ENCODE data around the gene TMEM92. TPM values are rescaled to one million over a fixed set of nuclear protein-coding genes. Genes with fewer than 3 reads are reported as not detected.

Gene TMEM92
- total and polyA plus RNA-seq, 10 of the 15 experiments (the other 5 are each of a cell fraction or from before 2014, with no cell fraction given): 0.11 to 1.2 (median 0.32) TPM

GRCh38 chr17:50326831-50327364, 52.6 kb downstream of the TMEM92 start:
- RAD21 ChIA-PET (ENCODE audit: unreplicated experiment): interaction anchor here (0.7 kb wide), 1 partner anchor 27 kb away, joined by 3 read pairs; no protein-coding TSS in a partner anchor
- intact Hi-C loops (cut with micrococcal nuclease; ENCODE audit: unreplicated experiment): no loop called here
- WGBS (ENCODE audit: insufficient coverage, insufficient replicate concordance, low lambda C conversion rate, missing lambda C conversion rate): 2% methylated on average over 9 of the region's 9 CpGs
- Histone ChIP-seq H3K9ac (ENCODE audit: control insufficient read depth, insufficient read depth, low read length) (no peak overlapping the region), H3K36me3 (ENCODE audit: control insufficient read depth in 2 of 2, insufficient read depth in 2 of 2, low read length in 1 of 2) (no peaks in the 10 kb centered on the region), H3K4me2 (ENCODE audit: control insufficient read depth, insufficient read depth) (no peak overlapping the region), H3K4me3 (no peak overlapping the region), H3K9me3 (replicated peaks; ENCODE audit: control insufficient read depth, insufficient read depth, low read length) (no peaks in the 10 kb centered on the region), H3K4me1 (ENCODE audit: control insufficient read depth, insufficient read depth, low read length) (peaks cover 3% of the 10 kb centered on the region), H4K20me1 (ENCODE audit: control insufficient read depth, insufficient read depth) (no peaks in the 10 kb centered on the region), H3K27me3 (replicated peaks in 1 of 2; ENCODE audit: control insufficient read depth in 2 of 2, insufficient read depth in 2 of 2, low read length in 1 of 2) (no peaks in the 10 kb centered on the region), H2AFZ (ENCODE audit: control insufficient read depth, low read depth, low read length) (no peak overlapping the region), H3K79me2 (ENCODE audit: control insufficient read depth, insufficient read depth, low read length) (no peaks in the 10 kb centered on the region), H3K27ac (ENCODE audit: control insufficient read depth, insufficient read depth) (no peak overlapping the region)
- BruUV-seq (replicated peaks): no TSS peak
- FAIRE-seq (no peak), DNase-seq (ENCODE audit: low read depth, low spot score) (peak; percentile 27), ATAC-seq (peak; percentile 67)
- CTCF ChIA-PET: interaction anchor here (0.7 to 1.3 kb wide), 4 partner anchors 9 to 115 kb away, joined by 3 to 4 read pairs (median 4); no protein-coding TSS in a partner anchor
- in situ Hi-C loops (cut with MboI): no loop called here
- SMC1A ChIA-PET (ENCODE audit: uncharacterized antibody, unreplicated experiment): interaction anchor here (0.8 to 1.5 kb wide), 3 partner anchors 11 to 127 kb away, joined by 3 to 4 read pairs (median 3); no protein-coding TSS in a partner anchor
- POLR2A ChIA-PET: interaction anchor here (0.8 to 1.5 kb wide), 5 partner anchors 9 to 163 kb away, joined by 3 to 5 read pairs (median 3); partner anchors contain the start of gene XYLT2
- TF ChIP-seq HDAC6 (IDR thresholded peaks at IDR 0.05; ENCODE audit: unreplicated experiment) (no peak), TCF12 (IDR thresholded peaks at IDR 0.05; ENCODE audit: low read depth, low read length) (0 out of 2 replicates have a peak, but pooled peaks have one; percentile 4), EED (IDR thresholded peaks at IDR 0.05; ENCODE audit: low read depth) (peak; percentile 30; the same call in 1 of the 2 replicates), MTA2 (IDR thresholded peaks at IDR 0.05; ENCODE audit: low read depth) (peak; percentile 68; the same call in 1 of the 2 replicates), NFYA (IDR thresholded peaks at IDR 0.05; ENCODE audit: borderline replicate concordance, low read depth, low read length) (no peak), NR2C2 (IDR thresholded peaks at IDR 0.05; ENCODE audit: borderline replicate concordance, control insufficient read depth, insufficient read length, low read depth) (no peak), JUNB (IDR thresholded peaks at IDR 0.05) (peak; percentile 49; the same call in 1 of the 2 replicates), ATF2 (IDR thresholded peaks at IDR 0.05; ENCODE audit: low read length) (peak; percentile 44; the same call in 1 of the 2 replicates), ATF7 (IDR thresholded peaks at IDR 0.05; ENCODE audit: low read depth) (0 out of 2 replicates have a peak, but pooled peaks have one; percentile 35), ZNF687 (IDR thresholded peaks at IDR 0.05) (no peak), BACH1 (IDR thresholded peaks at IDR 0.05; ENCODE audit: borderline replicate concordance) (peak; percentile 30; the same call in 1 of the 2 replicates), IKZF2 (IDR thresholded peaks at IDR 0.05) (peak; percentile 91 to 92), ATF3 (IDR thresholded peaks at IDR 0.05; ENCODE audit: borderline replicate concordance, extremely low read depth, low read depth, low read length) (no peak), SKIL (IDR thresholded peaks at IDR 0.05; ENCODE audit: low read depth, poor library complexity, severe bottlenecking) (peak; percentile 27), DPF2 (IDR thresholded peaks at IDR 0.05) (peak; percentile 84), BCL11A (IDR thresholded peaks at IDR 0.05; ENCODE audit: low read depth, low read length) (peak; percentile 48), ZNF24 (IDR thresholded peaks at IDR 0.05) (peak; percentile 69; the same call in 1 of the 2 replicates)

Measured in GM12878 (cell line).